Lower lobe of right lung (tissue), 2 donors: ENCODE measurements around the gene SUN3. TPM values are rescaled to one million over a fixed set of nuclear protein-coding genes. Genes with fewer than 3 reads are reported as not detected.

Experiments
- ATAC-seq, 2 donors: fragments of 200-7000 bp; cut with Tn5 transposase; one replicate each; pipeline ENCODE4 v1.9.1; 2020 to 2022; ENCODE audit warnings: mild to moderate bottlenecking in 2 of 2, moderate library complexity in 2 of 2
- DNase-seq: peaks from one replicate; pipeline ENCODE4 v3.0.0-alpha.2; 2020
- H3K27ac ChIP-seq: fragments of 200-600 bp; one replicate; pipeline ENCODE4 v1.8.0; 2022
- H3K27me3 ChIP-seq: fragments of 200-600 bp; one replicate; pipeline ENCODE4 v1.8.0; 2022; ENCODE audit warnings: low read depth
- H3K36me3 ChIP-seq: fragments of 200-600 bp; one replicate; pipeline ENCODE4 v1.8.0; 2022; ENCODE audit warnings: mild to moderate bottlenecking
- H3K4me1 ChIP-seq: fragments of 200-600 bp; one replicate; pipeline ENCODE4 v1.8.0; 2022
- H3K4me3 ChIP-seq: fragments of 200-600 bp; one replicate; pipeline ENCODE4 v1.8.0; 2022; ENCODE audit warnings: mild to moderate bottlenecking
- H3K9me3 ChIP-seq: fragments of 200-600 bp; one replicate; pipeline ENCODE4 v1.8.0; 2022
- intact Hi-C: fragments of 100-400 bp; cut with DNase I; formaldehyde crosslinking; loops from one replicate; pipeline ENCODE4 v1.11.0; 2022
- total RNA-seq: library from RNA; stranded (reverse); fragmentation: NEBNext Ultra II Directional; extraction: Animal tissue kit (Norgen Biotek cat#: 25700); gene quantifications from one replicate; pipeline ENCODE4 v1.2.1, GENCODE V29; 2021
- TF ChIP-seq, protein P1 (sequence below): fragments of 200-600 bp; IDR thresholded peaks from one replicate; pipeline ENCODE4 v1.8.0; 2022; ENCODE audit warnings: antibody characterized with exemption, mild to moderate bottlenecking
- donor health status: DM: no; HTN: yes; CAD: no; lungs with severe emphysema.

The SUN3 gene
- total RNA-seq, 1 donor from 2014 or later, result not detected

DNA sequence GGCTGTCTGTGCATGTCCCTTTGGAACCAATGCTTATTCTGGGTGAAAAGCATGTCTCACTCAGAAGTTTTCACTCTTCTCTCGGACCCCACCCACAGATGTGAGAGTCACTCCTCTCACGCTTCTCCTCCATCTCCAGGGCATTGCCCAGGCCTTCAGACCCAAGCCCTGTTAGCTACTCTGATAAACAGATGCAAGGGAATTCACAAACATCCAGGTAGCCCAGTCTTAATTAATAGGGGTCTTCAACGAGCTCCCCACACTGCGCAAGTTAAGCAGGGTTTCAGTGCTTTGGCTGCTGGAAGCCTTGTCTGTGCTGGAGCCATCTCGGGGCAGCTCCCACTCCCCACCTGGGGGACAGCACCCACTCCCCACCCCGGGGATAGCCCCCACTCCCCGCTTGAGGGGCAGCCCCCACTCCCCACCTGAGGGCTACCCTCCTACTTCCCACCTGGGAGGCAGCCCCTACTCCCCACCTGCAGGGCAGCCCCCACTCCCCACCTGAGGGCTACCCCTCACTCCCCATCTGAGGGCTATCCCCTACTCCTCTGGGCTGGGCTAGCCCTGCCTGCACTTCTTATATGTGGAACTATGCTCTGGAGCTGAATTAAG is 89.4 kb downstream of the SUN3 start:
- Histone ChIP-seq H3K36me3 (no peaks in the 10 kb centered on the region), H3K9me3 (no peaks in the 10 kb centered on the region), H3K27ac (peak overlapping the region; percentile 57), H3K4me3 (no peak overlapping the region), H3K27me3 (no peaks in the 10 kb centered on the region), H3K4me1 (peaks cover 27% of the 10 kb centered on the region)
- TF ChIP-seq, protein P1, sequence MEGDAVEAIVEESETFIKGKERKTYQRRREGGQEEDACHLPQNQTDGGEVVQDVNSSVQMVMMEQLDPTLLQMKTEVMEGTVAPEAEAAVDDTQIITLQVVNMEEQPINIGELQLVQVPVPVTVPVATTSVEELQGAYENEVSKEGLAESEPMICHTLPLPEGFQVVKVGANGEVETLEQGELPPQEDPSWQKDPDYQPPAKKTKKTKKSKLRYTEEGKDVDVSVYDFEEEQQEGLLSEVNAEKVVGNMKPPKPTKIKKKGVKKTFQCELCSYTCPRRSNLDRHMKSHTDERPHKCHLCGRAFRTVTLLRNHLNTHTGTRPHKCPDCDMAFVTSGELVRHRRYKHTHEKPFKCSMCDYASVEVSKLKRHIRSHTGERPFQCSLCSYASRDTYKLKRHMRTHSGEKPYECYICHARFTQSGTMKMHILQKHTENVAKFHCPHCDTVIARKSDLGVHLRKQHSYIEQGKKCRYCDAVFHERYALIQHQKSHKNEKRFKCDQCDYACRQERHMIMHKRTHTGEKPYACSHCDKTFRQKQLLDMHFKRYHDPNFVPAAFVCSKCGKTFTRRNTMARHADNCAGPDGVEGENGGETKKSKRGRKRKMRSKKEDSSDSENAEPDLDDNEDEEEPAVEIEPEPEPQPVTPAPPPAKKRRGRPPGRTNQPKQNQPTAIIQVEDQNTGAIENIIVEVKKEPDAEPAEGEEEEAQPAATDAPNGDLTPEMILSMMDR, result no peak
- no peak for DNase-seq
- ATAC-seq, result no peak
- intact Hi-C loops, result no loop called here

DNA sequence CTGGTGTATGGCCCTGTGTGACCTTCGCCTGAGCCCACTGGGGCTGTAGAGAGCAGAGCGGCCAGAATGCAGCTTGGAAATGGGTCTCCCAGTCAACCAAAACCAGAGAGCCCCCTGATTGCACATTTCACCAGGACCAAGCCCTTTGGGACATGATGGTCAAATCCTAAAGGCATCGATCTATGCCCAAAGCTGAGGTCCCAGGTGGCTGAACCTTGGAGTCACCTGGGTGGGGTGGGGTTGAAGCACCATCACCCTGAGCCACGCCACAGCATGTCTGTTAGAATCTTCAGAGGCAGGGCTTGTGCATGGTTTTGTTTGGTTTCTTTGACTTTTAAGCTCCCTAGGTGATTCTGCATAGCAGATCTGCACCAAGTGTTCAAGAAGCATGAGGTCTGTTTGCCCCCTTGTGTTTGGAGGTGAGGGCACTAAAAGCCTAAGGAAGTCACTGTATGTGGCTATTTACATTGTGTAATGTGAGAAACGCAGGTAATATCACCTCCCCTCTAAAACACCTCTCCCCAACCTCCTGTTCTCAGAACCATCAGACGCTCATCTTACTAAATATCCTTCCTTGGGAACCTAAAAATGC is 90.2 kb downstream of the SUN3 start:
- DNase-seq, result no peak
- peaks cover 26% of the 10 kb centered on the region for H3K4me1 ChIP-seq

DNA sequence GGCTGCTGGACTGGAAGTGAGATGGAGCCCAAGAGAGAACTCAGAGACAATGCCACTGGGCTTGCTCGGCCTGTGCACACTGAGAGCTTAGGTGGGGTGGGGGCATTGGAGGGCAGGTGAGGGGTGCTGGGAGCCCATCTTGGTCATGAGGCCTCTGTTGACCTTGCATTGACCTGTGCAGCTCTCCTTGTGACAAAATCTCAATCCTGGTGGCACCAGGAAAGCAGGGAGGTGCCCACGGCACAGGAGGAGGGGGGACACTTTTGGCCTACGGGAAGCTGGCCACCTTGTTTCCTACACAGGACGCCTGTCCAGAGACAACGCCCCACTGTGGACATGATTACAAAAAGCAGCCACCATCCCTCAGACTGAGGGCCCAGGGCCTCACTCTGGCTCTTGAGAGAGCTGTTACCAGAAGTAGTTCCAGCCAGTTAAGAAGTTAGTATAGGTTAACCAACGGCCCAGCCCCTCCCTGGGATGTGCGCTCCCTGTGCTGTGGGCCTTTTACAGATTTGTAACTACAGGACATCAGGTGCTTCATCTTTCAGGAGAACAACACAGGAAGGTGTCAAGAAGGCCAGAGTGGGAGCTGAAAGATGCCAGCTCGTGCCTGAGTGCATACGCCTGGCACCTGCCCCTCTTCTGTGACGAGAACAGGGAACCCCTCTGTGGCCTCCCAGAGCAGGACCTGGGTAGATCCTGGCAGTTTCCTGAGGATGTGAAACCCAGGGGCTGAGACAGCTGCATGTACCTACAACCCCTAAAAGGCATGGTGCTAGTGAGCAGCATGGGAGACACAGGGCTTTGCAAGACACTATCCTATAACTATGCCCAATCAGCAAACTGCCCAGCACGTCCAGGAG is 91.0 kb downstream of the SUN3 start:
- no peak for DNase-seq
- Histone ChIP-seq H3K27me3 (no peaks in the 10 kb centered on the region), H3K4me1 (peaks cover 26% of the 10 kb centered on the region), H3K27ac (no peak overlapping the region), H3K36me3 (no peaks in the 10 kb centered on the region), H3K9me3 (no peaks in the 10 kb centered on the region), H3K4me3 (no peak overlapping the region)
- no peak for ATAC-seq
- TF ChIP-seq, protein P1, result no peak
- intact Hi-C loops, result no loop called here

More for the DNA sequence above, 90.2 kb downstream of the SUN3 start:
- Histone ChIP-seq H3K9me3 (no peaks in the 10 kb centered on the region), H3K4me3 (no peak overlapping the region), H3K27ac (no peak overlapping the region), H3K36me3 (no peaks in the 10 kb centered on the region), H3K27me3 (no peaks in the 10 kb centered on the region)
- intact Hi-C loops, result no loop called here
- no peak for ATAC-seq
- TF ChIP-seq, protein P1, result no peak

Other genes with a start within 250 kb of the SUN3 start
- 0.59 TPM for gene PKD1L1, start 80.6 kb downstream of the SUN3 start, total RNA-seq
- 39.2 TPM for gene HUS1, start 49.5 kb downstream of the SUN3 start, total RNA-seq
- gene C7orf57, start 6.4 kb upstream of the SUN3 start, total RNA-seq, result 1.6 TPM
- 61.0 TPM for gene UPP1, start 60.2 kb upstream of the SUN3 start, total RNA-seq
- gene ABCA13, start 142.4 kb upstream of the SUN3 start, total RNA-seq, result 2.2 TPM